Measurements from ENCODE around the gene INO80.

INO80 gene

DNA sequence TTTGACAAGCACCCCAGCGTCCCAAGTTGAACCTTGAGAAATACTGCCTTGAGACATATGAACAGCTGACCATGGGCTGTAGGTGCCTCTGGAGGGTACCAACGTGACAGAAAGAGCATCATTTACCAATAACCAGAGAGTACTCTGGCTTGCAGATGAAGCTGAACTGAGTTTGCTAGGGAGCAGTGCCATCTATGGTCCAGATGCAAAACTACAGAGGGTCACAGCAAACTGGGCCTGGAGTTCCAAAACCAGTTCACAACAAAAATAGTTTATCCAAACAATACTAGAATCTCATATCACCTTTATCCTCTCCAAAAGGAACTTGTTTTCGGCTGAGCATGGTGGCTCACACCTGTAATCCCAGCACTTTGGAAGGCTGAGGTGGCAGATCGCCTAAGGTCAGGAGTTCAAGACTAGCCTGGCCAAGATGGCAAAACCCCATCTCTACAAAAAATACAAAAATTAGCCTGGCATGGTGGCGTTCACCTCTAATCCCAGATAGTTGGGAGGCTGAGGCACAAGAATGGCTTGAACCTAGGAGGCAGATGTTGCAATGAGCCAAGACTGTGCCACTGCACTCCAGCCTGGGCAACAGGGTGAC, 93.5 kb downstream of the INO80 start:
- Histone ChIP-seq H3K36me3 (peaks cover 34% of the 10 kb centered on the region), H3K4me3 (ENCODE audit: low read depth, low read length) (no peak overlapping the region), H3K27me3 (ENCODE audit: insufficient read depth, low read depth, severe bottlenecking) (no peaks in the 10 kb centered on the region), H3K9me3 (ENCODE audit: severe bottlenecking) (no peaks in the 10 kb centered on the region), H3K27ac (no peak overlapping the region)
- DNase-seq, result peak; percentile 47
- TF ChIP-seq, protein P1, sequence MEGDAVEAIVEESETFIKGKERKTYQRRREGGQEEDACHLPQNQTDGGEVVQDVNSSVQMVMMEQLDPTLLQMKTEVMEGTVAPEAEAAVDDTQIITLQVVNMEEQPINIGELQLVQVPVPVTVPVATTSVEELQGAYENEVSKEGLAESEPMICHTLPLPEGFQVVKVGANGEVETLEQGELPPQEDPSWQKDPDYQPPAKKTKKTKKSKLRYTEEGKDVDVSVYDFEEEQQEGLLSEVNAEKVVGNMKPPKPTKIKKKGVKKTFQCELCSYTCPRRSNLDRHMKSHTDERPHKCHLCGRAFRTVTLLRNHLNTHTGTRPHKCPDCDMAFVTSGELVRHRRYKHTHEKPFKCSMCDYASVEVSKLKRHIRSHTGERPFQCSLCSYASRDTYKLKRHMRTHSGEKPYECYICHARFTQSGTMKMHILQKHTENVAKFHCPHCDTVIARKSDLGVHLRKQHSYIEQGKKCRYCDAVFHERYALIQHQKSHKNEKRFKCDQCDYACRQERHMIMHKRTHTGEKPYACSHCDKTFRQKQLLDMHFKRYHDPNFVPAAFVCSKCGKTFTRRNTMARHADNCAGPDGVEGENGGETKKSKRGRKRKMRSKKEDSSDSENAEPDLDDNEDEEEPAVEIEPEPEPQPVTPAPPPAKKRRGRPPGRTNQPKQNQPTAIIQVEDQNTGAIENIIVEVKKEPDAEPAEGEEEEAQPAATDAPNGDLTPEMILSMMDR (IDR thresholded peaks at IDR 0.05; ENCODE audit: low read depth, low read length), result peak; percentile 81

DNA sequence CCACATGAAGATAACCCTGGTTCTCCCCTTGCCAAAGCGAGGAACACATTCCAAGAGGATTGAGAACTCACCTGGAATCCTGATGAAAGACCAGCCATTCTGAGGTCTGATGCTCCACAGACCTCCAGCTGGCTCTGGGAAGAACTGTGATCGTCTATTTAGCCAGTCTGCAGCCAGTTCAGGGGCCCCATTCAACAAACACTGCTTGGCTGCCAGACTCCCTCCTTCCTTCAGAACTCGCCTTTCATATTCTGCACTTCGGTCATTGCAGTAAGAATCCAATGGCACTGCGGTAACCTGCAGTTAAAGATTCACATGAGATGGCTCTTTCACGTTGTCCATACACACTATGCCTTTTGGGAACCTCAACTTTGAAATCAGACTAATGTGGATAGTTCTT, 95.3 kb downstream of the INO80 start:
- peaks cover 37% of the 10 kb centered on the region for H3K36me3 ChIP-seq
- TF ChIP-seq, protein P1 (IDR thresholded peaks at IDR 0.05; ENCODE audit: low read depth, low read length), result no peak
- H3K4me3 ChIP-seq (ENCODE audit: low read depth, low read length), result no peak overlapping the region
- H3K27me3 ChIP-seq (ENCODE audit: insufficient read depth, low read depth, severe bottlenecking), result no peaks in the 10 kb centered on the region
- H3K27ac ChIP-seq, result no peak overlapping the region
- no peak for DNase-seq
- H3K9me3 ChIP-seq (ENCODE audit: severe bottlenecking), result no peaks in the 10 kb centered on the region

DNA sequence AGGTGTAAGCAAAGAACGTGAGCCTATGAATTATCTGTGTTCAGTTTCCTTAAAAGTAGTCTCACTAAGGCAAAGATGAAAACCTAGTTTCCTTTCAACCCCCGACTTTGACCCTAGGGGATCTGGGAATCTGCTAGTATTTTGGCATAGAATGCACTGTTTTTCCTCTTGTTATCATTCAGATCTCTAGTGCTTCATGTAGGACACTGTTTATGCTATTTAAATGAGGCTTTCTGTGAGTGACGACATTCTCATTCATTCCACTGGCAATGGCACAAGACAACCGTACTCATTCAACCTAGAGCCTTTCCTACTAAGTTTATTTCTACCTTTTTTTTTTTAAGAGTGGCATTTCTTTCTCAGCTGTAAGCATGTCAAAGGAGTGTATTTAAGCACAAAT, 95.8 kb downstream of the INO80 start:
- no peak overlapping the region for H3K4me3 ChIP-seq (ENCODE audit: low read depth, low read length)
- H3K36me3 ChIP-seq, result peaks cover 39% of the 10 kb centered on the region
- no peak for DNase-seq

DNA sequence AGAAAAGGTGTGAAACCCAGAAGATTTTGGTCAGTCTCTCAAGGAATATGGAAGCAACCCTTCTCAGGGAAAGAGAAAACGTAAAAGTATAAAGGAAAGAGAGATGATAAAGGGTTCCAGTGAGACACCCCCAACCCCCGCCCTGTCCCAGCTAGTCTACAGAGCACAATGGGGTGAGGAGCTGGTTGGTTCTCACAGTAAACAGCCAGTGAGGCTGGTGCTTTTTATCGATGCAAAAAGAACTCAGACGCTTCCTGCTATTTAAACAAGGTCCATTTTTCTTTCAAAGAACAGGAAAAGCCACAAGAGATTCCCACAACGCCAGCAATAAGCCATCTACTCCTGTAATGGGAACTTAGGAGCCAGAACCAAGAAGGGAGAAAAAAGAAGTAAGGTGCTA, 96.9 kb downstream of the INO80 start:
- DNase-seq, result no peak
- H3K36me3 ChIP-seq, result peaks cover 42% of the 10 kb centered on the region
- H3K27ac ChIP-seq, result no peak overlapping the region
- no peaks in the 10 kb centered on the region for H3K9me3 ChIP-seq (ENCODE audit: severe bottlenecking)
- TF ChIP-seq, protein P1 (IDR thresholded peaks at IDR 0.05; ENCODE audit: low read depth, low read length), result no peak
- no peak overlapping the region for H3K4me3 ChIP-seq (ENCODE audit: low read depth, low read length)
- H3K27me3 ChIP-seq (ENCODE audit: insufficient read depth, low read depth, severe bottlenecking), result no peaks in the 10 kb centered on the region

More for the DNA sequence above, 95.8 kb downstream of the INO80 start:
- Histone ChIP-seq H3K9me3 (ENCODE audit: severe bottlenecking) (no peaks in the 10 kb centered on the region), H3K27me3 (ENCODE audit: insufficient read depth, low read depth, severe bottlenecking) (no peaks in the 10 kb centered on the region), H3K27ac (no peak overlapping the region)
- TF ChIP-seq, protein P1 (IDR thresholded peaks at IDR 0.05; ENCODE audit: low read depth, low read length), result no peak

DNA sequence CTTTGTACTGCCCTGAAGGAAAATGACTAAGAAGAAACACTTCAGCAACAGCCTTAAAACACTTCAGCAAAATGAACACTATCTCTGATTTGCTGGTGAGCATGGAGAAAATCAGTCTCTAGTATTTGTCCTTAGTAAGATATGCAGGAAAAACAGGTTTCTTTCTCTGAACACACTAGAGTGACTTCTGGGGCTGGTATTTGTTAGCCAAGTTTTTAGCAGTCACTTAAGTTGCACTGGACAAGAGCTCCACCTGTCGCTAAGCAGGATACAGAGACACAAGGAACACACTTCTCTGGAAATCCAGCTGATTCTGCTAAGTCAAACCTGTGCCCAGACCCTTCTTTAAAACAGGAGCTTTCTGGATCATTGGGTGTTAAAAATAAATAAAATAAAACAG, 97.5 kb downstream of the INO80 start:
- Histone ChIP-seq H3K27ac (no peak overlapping the region), H3K27me3 (ENCODE audit: insufficient read depth, low read depth, severe bottlenecking) (no peaks in the 10 kb centered on the region), H3K9me3 (ENCODE audit: severe bottlenecking) (no peaks in the 10 kb centered on the region), H3K4me3 (ENCODE audit: low read depth, low read length) (no peak overlapping the region), H3K36me3 (peaks cover 49% of the 10 kb centered on the region)
- TF ChIP-seq, protein P1 (IDR thresholded peaks at IDR 0.05; ENCODE audit: low read depth, low read length), result no peak
- no peak for DNase-seq
